OCI-M2 (cell line): Measurements from ENCODE around the gene CCDC127.
"Not testable (repeated sequence)": the region's sequence is repeated elsewhere in the genome, so short reads cannot be mapped to it uniquely, and the experiment has no call there.

Source experiments
- DNase-seq: peaks from one replicate; lab custom pipeline; 2025; ENCODE audit not compliant: unreplicated experiment; lab: John Stamatoyannopoulos, UW

CCDC127 gene

GRCh38 chr5:173392-174290 is 44.3 kb downstream of the CCDC127 start:
- DNase-seq = no peak

GRCh38 chr5:172841-173251 is 45.1 kb downstream of the CCDC127 start:
- DNase-seq = no peak

DNA sequence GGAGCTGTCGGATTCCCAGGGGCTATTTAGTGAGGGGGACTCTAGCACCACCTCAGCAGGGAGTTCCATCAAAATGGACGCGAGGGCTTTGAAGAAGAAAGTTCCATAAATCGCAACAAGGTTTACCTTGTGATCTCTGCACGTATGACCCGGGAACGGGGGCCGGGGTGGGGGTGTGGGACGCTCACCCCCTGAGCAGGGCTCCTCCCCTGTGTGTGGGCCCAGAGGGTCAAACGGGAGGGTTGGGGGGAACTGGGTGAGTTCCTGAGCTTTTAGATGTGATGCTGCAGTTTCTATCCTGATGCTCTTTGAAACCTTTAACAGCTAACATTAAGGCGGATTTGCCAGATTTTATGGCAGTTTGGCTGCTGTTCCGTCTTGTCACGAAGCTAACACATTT is 45.5 kb downstream of the CCDC127 start:
- no peak for DNase-seq

GRCh38 chr5:171801-172331 is 46.1 kb downstream of the CCDC127 start:
- no peak for DNase-seq

DNA sequence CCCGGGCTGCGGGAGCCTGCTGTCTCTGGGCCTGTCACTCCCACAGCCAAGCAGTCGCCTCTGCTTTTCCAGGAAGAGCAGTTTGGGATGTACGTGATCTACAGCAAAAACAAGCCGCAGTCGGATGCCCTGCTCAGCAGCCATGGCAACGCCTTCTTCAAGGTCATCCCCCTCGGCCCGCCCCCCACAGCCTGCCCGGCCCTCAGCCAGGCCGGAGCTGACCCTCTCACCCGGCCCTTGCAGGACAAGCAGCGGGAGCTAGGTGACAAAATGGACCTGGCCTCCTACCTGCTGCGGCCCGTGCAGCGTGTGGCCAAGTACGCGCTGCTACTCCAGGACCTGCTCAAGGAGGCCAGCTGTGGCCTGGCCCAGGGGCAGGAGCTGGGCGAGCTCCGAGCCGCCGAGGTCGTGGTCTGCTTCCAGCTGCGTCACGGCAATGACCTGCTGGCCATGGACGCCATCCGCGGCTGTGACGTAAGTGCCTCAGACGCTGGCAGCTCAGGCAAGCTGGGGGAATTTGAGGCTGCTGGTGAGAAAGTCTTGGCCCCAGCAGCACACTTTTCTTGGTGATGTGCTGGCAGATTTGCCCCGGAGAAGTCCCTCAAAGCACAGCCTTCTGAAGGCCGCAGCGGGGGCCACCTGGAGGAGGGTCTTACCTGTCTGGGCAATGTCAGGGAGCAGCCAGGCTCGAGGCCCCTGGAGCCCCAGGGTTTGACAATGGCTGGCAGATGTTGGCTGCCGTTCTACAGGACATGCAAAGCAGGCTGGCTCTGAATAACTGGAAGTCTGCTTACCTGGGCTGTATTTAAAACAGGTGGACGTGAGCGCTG is 46.8 kb downstream of the CCDC127 start:
- DNase-seq = no peak

DNA sequence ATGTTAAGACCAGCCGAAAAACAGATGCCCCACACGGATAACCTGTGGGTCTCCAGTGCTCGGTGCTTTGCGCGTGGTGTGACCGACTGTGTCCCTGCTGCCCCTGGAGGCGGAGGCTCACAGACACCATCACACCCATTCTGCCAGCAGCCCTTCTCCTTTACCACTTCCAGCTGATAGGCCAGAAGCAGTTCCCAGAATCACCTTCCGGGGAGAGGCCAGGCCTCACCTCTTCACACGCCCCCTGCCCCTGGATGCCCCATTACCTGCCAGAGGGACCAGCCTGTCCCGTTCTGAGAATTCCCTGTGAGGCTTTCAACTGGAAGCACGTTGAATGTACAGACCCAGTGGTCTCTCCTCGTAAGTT is 48.2 kb downstream of the CCDC127 start:
- no peak for DNase-seq

DNA sequence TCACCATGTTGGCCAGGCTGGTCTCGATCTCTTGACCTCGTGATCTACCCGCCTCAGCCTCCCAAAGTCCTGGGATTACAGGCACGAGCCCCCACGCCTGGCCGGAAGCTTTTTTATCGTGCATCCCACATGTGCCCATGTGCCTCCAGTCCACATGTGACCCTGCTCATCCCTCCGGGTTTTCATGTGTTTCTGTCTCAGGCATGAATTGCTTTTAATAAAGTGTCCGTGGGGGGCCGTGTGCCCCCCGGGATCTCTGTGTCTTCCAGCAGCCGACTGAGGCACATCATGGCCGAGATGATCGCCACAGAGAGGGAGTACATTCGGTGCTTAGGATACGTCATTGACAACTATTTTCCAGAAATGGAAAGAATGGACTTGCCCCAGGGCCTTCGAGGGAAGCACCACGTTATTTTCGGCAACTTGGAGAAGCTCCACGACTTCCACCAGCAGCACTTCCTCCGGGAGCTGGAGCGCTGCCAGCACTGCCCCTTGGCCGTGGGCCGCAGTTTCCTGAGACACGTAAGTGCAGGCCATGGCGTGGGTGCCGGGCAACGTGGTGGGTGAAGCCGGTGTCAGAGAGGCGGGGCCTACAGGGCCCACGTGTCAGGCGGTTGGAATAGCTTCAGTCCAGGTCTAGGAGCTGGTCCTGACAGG is 48.8 kb downstream of the CCDC127 start:
- DNase-seq = no peak

GRCh38 chr5:167982-168660 is 49.8 kb downstream of the CCDC127 start:
- no peak for DNase-seq

GRCh38 chr5:167511-167910 is 50.4 kb downstream of the CCDC127 start:
- no peak for DNase-seq

GRCh38 chr5:166441-167372 is 51.2 kb downstream of the CCDC127 start:
- DNase-seq = no peak

DNA sequence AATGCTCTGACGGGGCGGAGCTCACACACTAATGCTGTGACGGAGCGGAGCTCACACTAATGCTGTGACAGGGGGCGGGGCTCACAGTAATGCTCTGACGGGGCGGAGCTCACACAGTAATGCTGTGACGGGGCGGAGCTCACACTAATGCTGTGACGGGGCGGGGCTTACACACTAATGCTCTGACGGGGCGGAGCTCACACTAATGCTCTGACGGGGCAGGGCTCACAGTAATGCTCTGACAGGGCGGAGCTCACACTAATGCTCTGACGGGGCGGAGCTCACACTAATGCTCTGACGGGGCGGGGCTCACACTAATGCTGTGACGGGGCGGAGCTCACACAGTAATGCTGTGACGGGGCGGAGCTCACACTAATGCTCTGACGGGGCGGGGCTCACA is 53.2 kb downstream of the CCDC127 start:
- DNase-seq = not testable (repeated sequence)

- no peak for DNase-seq
Observed at GRCh38 chr5:164244-164643, 53.7 kb downstream of the CCDC127 start.

GRCh38 chr5:163841-164240 is 54.1 kb downstream of the CCDC127 start:
- DNase-seq = no peak

- DNase-seq = no peak
Observed at GRCh38 chr5:163338-163620, 54.7 kb downstream of the CCDC127 start.

GRCh38 chr5:162565-163337 is 55.2 kb downstream of the CCDC127 start:
- no peak for DNase-seq

DNA sequence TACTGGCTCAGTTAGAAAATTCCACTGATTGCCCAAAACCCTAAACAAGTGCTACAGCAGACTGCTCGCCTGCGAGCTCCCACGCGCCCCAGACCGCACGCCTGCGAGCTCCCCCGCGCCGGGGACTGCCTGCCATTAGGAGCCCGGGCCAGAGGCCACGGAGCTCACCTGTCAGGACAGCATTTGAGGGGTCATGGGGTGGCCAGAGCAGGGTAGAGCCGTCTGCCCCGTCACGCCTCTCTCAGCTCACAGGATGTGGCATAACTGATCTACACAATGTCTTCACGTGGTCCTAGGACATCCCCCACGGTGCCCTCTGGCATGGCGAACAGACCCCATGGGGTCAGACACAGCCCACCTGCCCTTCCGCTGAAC is 55.8 kb downstream of the CCDC127 start:
- no peak for DNase-seq

DNA sequence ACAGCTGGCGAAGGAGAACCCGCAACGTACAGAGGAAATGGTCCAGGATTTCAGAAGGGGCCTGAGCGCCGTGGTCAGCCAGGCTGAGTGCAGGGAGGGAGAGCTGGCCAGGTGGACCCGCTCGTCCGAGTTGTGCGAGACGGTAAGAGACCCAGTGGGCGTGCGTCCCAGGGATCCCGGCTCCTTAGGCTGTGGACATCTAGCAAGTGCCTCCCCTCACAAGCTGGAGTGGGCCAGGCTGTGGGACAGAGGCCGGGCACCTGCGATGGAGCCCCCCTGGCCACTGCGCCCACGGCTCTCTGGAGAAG is 56.2 kb downstream of the CCDC127 start:
- no peak for DNase-seq

GRCh38 chr5:160921-161802 is 56.8 kb downstream of the CCDC127 start:
- no peak for DNase-seq

DNA sequence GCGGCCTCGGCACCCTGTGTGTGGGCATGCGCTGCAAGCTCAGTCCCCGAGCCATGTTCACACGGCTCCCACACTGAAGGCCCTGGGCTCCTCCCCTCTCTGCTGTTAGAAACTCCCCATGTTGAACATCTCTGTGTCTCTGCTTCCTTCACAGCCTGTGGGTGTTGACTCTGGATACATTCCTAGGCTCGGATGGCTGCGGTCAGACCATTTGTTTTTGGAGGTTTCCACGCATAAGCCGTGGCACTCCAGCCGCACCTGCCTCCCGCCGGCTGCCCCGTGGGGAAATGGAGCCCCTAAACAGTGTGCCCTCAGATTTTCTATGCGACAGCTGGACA is 57.8 kb downstream of the CCDC127 start:
- DNase-seq = no peak
